Esophagus muscularis mucosa (tissue), 4 donors: ENCODE measurements around the gene MSH4. TPM values are rescaled to one million over a fixed set of nuclear protein-coding genes. Genes with fewer than 3 reads are reported as not detected.

Source experiments
- DNase-seq: peaks from one replicate; pipeline ENCODE4 v3.0.0-alpha.2; 2017; ENCODE audit errors: extremely low spot score
- H3K27ac ChIP-seq, 4 donors: fragments of 200-600 bp; sonication (generic); replicated peaks in 1 of 4; 1 replicate in 3 of 4; 2 replicates in 1 of 4; pipeline ENCODE4 v1.5.1; 2016 to 2019; ENCODE audit warnings: mild to moderate bottlenecking in 1 of 4
- H3K27me3 ChIP-seq, 4 donors: fragments of 200-600 bp; sonication (generic); one replicate each; pipeline versions ENCODE4 v1.5.1 to v1.6.0; 2016 to 2019
- H3K36me3 ChIP-seq, 4 donors: fragments of 200-600 bp; sonication (generic); one replicate each; pipeline ENCODE4 v1.5.1; 2016 to 2019
- H3K4me1 ChIP-seq, 4 donors: fragments of 200-600 bp; sonication (generic); one replicate each; pipeline ENCODE4 v1.5.1; 2016 to 2019
- H3K4me3 ChIP-seq, 4 donors: fragments of 200-600 bp; sonication (generic); 1 replicate in 2 of 4; 2 replicates in 2 of 4; pipeline ENCODE4 v1.5.1; 2016 to 2019; ENCODE audit warnings: mild to moderate bottlenecking in 4 of 4, moderate library complexity in 1 of 4
- H3K9me3 ChIP-seq, 4 donors: fragments of 200-600 bp; sonication (generic); 1 replicate in 3 of 4; 2 replicates in 1 of 4; pipeline ENCODE4 v1.5.1; 2016 to 2019
- EP300 ChIP-seq: sonication (generic); formaldehyde crosslinking; IDR thresholded peaks from one replicate; pipeline ENCODE4 v1.6.1; 2017; ENCODE audit warnings: antibody characterized with exemption
- POLR2A ChIP-seq: fragments of 450-650 bp; IDR thresholded peaks from one replicate; pipeline ENCODE4 v1.6.1; 2017; ENCODE audit warnings: antibody characterized with exemption, moderate library complexity, mild to moderate bottlenecking, low read depth
- POLR2AphosphoS5 ChIP-seq, 2 donors: sonication (generic); formaldehyde crosslinking; IDR thresholded peaks; one replicate each; pipeline ENCODE4 v1.6.1; 2017; ENCODE audit warnings: antibody characterized with exemption in 2 of 2
- WGBS: methylation state at CpG from one replicate; pipeline ENCODE4 v1.1.5; 2018; 5-methylcytosine and 5-hydroxymethylcytosine counted together
- intact Hi-C: fragments of 100-400 bp; cut with DNase I; formaldehyde crosslinking; loops from one replicate; pipeline ENCODE4 v1.15.1; 2023
- total RNA-seq, 4 donors: library from RNA; depleted of rRNA; stranded (reverse); fragments of >200 nt; gene quantifications; one replicate each; pipeline versions ENCODE4 v1.1.0 to v1.2.1, GENCODE V29; 2016
- TF ChIP-seq, protein P1 (sequence below), 3 experiments: fragments of 200-600 bp in 2 of 3; fragments of 450-650 bp in 1 of 3; sonication (generic) in 2 of 3; IDR thresholded peaks; one replicate each; pipeline ENCODE4 v1.5.1; 2017 to 2019; ENCODE audit warnings: antibody characterized with exemption in 3 of 3, mild to moderate bottlenecking in 2 of 3, moderate library complexity in 1 of 3

The MSH4 gene
- total RNA-seq, 4 donors from 2014 or later: 0.13 to 0.83 (median 0.28) TPM

DNA sequence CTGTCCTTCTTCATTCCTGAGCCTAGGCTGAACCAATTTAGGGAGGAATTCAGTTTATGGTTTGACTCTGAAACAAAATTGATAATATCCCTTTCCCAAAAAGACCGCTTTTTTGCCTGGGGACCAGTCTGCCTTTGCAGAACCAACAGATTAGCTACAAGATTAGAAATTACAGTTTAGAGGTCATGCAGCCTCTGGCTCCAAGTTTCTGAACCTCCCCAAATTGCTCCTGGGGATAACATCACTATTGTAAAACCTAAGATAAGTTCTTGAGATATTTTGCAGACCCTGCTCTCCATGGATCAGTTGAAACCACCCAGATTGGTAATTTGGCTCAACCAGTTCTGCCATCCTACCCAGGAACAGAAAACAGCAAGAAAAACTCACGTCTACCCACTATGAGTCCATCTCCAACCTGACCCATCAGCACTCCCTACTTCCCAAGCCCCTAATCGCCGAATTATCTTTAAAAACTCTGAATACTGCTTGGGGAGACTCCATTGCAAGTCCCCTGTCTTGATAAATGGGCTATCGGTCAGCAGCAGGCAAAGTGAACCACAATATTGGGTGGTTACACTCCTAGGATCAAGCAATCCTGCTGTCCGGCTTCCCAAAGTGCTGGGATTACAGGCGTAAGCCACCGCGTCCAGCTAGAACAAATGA is 11.2 kb upstream of the MSH4 start:
- Histone ChIP-seq H3K27ac (peak overlapping the region; percentile 82 to 89 (median 86)), H3K4me3 (peak overlapping the region; percentile 68 to 92 (median 78)), H3K9me3 (no peaks in the 10 kb centered on the region), H3K4me1 (peaks cover 31 to 47% (median 43%) of the 10 kb centered on the region in 4 donors), H3K27me3 (no peaks in the 10 kb centered on the region), H3K36me3 (peaks cover under 1 to 25% (median 7%) of the 10 kb centered on the region in 4 donors)
- no peak for DNase-seq
- TF ChIP-seq, protein P1, sequence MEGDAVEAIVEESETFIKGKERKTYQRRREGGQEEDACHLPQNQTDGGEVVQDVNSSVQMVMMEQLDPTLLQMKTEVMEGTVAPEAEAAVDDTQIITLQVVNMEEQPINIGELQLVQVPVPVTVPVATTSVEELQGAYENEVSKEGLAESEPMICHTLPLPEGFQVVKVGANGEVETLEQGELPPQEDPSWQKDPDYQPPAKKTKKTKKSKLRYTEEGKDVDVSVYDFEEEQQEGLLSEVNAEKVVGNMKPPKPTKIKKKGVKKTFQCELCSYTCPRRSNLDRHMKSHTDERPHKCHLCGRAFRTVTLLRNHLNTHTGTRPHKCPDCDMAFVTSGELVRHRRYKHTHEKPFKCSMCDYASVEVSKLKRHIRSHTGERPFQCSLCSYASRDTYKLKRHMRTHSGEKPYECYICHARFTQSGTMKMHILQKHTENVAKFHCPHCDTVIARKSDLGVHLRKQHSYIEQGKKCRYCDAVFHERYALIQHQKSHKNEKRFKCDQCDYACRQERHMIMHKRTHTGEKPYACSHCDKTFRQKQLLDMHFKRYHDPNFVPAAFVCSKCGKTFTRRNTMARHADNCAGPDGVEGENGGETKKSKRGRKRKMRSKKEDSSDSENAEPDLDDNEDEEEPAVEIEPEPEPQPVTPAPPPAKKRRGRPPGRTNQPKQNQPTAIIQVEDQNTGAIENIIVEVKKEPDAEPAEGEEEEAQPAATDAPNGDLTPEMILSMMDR (IDR thresholded peaks at IDR 0.05): no peak
- TF ChIP-seq EP300: no peak
- no peak for TF ChIP-seq POLR2AphosphoS5 (IDR thresholded peaks at IDR 0.05)
- TF ChIP-seq POLR2A: no peak
- WGBS: 16% methylated on average over 7 of the region's 9 CpGs
- intact Hi-C loops: loop anchor here (5.0 kb wide), 1 partner anchor 63 kb away; the partner anchor contains the start of gene ACADM

DNA sequence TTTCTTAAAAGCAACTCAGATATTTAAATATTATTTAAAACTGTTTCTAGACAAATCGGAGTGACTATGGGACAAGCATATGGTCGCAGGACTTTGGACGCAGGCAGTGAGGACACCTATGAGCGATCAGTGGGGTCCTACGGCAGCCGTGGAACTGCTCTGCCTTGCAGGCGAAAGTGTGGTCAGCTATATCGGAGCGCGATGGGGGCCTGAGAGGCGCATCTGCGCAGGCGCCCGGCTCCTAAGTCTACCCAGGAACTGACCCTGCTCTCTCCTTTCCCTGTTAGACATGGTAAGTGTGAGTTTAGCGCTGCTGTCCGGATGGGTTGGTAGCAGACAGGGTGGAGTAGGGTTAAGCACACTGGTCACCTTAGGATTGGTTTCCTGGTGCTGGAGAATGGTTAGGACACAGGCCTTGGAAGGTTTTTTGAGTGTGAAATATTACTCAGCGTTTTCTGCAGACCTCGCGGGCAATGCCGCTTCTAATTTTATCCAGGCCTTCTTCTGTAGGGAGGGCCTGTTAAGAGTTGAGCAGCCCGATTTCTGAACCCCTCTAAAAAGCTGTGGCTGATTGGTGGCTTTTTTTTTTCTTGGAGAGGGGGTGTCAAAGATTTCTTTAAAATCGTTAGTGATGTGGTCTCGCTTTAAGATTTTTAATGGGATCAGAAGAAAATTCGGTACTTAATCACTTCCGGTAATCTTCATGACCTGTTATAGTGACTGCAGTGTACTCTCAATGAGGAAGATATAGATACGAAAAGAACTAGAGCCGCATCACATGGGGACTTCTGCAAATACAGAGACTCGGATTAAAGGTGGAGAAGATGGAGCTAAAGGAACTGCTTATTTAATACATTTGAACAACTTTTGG is 10.5 kb upstream of the MSH4 start, which contains the start of gene RABGGTB:
RABGGTB (plus strand) TSS at position 274 of the 871 bp plus-strand sequence; CDS start at position 290, 16 bp downstream.
- Histone ChIP-seq H3K27me3 (no peaks in the 10 kb centered on the region), H3K27ac (peak within 1 kb of the TSS; percentile 82 to 89 (median 86)), H3K4me3 (peak within 1 kb of the TSS; percentile 68 to 92 (median 78)), H3K36me3 (peaks cover 8 to 33% (median 12%) of the 10 kb centered on the region in 4 donors), H3K4me1 (peaks cover 35 to 55% (median 51%) of the 10 kb centered on the region in 4 donors), H3K9me3 (no peaks in the 10 kb centered on the region)
- DNase-seq: peak; percentile 98
- WGBS: under 1% methylated on average over 28 of the region's 28 CpGs
- intact Hi-C loops: loop anchor here (5.0 kb wide), 1 partner anchor 64 kb away; the partner anchor contains the start of gene ACADM
- peak; percentile 88 for TF ChIP-seq POLR2A
- TF ChIP-seq EP300: no peak
- TF ChIP-seq, protein P1 (IDR thresholded peaks at IDR 0.05): no peak
- peak; percentile 94 to 95 for TF ChIP-seq POLR2AphosphoS5 (IDR thresholded peaks at IDR 0.05)

DNA sequence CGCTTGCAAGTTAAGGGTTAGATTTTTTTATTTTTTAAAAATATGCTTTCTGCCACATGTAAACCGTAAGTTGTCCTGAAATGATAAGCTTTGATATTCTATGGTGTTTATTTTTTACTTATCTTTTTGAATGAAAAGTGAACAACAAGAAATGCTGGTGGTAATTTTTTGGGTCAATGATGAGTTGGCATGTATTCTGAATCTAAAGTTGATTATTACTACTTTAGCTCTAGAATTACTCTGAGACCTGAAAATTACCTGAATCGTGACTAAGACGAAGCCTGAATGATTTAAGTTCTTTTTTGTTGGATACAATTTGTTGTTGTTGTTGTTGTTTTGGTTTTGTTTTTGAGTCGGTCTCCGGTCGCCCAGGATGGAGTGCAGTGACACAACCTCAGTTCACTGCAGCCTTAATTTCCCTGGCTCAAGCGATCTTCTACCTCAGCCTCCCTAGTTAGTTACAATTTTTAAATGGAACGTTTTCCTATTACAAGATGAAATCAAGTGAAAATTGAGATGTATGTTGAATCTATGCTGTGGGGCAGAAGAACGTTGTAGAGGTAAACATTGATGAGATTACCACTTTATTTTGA is 9.7 kb upstream of the MSH4 start:
- Histone ChIP-seq H3K4me1 (peaks cover 35 to 58% (median 52%) of the 10 kb centered on the region in 4 donors), H3K27me3 (no peaks in the 10 kb centered on the region), H3K4me3 (peak overlapping the region; percentile 68 to 92 (median 78)), H3K36me3 (peaks cover 9 to 41% (median 20%) of the 10 kb centered on the region in 4 donors), H3K27ac (peak overlapping the region; percentile 82 to 89 (median 86)), H3K9me3 (no peaks in the 10 kb centered on the region)
- TF ChIP-seq, protein P1 (IDR thresholded peaks at IDR 0.05): no peak
- TF ChIP-seq POLR2A (no peak), EP300 (no peak), POLR2AphosphoS5 (IDR thresholded peaks at IDR 0.05) (no peak)
- 7% methylated on average over 10 of the region's 10 CpGs for WGBS
- DNase-seq: no peak
- intact Hi-C loops: loop anchor here (5.0 kb wide), 1 partner anchor 65 kb away; the partner anchor contains the start of gene ACADM

DNA sequence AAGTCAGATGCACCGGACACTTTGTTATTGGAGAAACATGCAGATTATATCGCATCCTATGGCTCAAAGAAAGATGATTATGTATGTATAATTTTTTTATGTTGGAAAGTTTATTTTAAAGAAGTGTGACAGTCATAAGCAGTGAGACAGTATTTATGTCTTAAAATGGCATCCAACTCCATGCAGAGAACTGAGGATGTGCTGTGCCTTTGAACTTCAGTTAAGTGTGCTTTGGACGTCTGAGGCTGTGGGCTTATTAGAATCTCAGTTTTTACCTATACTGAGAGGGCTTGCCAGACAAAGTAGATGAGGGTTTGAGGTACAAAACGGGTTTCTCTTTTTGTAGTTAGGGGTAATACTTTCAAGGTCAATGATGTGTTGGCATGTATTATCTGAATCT is 9.2 kb upstream of the MSH4 start:
- WGBS: 25% methylated on average over 4 of the region's 4 CpGs
- TF ChIP-seq, protein P1 (IDR thresholded peaks at IDR 0.05): no peak
- TF ChIP-seq POLR2A (no peak), POLR2AphosphoS5 (IDR thresholded peaks at IDR 0.05) (no peak), EP300 (no peak)
- intact Hi-C loops: loop anchor here (5.0 kb wide), 1 partner anchor 65 kb away; the partner anchor contains the start of gene ACADM
- no peaks in the 10 kb centered on the region for H3K27me3 ChIP-seq
- no peaks in the 10 kb centered on the region for H3K9me3 ChIP-seq
- DNase-seq: no peak
- peak overlapping the region; percentile 68 to 92 (median 78) for H3K4me3 ChIP-seq
- peak overlapping the region in 3 of 4 donors; percentile 82 to 89 (median 86) for H3K27ac ChIP-seq
- peaks cover 35 to 58% (median 52%) of the 10 kb centered on the region in 4 donors for H3K4me1 ChIP-seq
- H3K36me3 ChIP-seq: peaks cover 9 to 46% (median 25%) of the 10 kb centered on the region in 4 donors
